Panc1 (cell line): Measurements from ENCODE around the gene HSPA5.

Experiments used
- CTCF ChIP-seq: fragments of 450-650 bp; IDR thresholded peaks from 2 replicates; pipeline ENCODE4 v1.5.1; 2017; ENCODE audit warnings: mild to moderate bottlenecking
- POLR2AphosphoS5 ChIP-seq: IDR thresholded peaks from 2 replicates; pipeline ENCODE4 v1.6.1; 2012; ENCODE audit warnings: mild to moderate bottlenecking, low read depth, low read length, moderate library complexity
- SIN3A ChIP-seq: IDR thresholded peaks from 2 replicates; pipeline ENCODE4 v1.6.1; 2012; ENCODE audit warnings: low read depth, mild to moderate bottlenecking, low read length, moderate library complexity, borderline replicate concordance; ENCODE audit not compliant: insufficient read depth
- TCF7L2 ChIP-seq: IDR thresholded peaks from 2 replicates; pipeline ENCODE4 v1.6.1; 2011; ENCODE audit warnings: mild to moderate bottlenecking, low read depth, low read length, inconsistent platforms

GRCh38 chr9:125269014-125269397 lies 27.9 kb upstream of the HSPA5 start:
- TF ChIP-seq CTCF (no peak), POLR2AphosphoS5 (no peak), SIN3A (no peak), TCF7L2 (no peak)
